ENCODE measurements around the gene LTA.
"Not testable (repeated sequence)": the region's sequence is repeated elsewhere in the genome, so short reads cannot be mapped to it uniquely, and the experiment has no call there.

The LTA gene

DNA sequence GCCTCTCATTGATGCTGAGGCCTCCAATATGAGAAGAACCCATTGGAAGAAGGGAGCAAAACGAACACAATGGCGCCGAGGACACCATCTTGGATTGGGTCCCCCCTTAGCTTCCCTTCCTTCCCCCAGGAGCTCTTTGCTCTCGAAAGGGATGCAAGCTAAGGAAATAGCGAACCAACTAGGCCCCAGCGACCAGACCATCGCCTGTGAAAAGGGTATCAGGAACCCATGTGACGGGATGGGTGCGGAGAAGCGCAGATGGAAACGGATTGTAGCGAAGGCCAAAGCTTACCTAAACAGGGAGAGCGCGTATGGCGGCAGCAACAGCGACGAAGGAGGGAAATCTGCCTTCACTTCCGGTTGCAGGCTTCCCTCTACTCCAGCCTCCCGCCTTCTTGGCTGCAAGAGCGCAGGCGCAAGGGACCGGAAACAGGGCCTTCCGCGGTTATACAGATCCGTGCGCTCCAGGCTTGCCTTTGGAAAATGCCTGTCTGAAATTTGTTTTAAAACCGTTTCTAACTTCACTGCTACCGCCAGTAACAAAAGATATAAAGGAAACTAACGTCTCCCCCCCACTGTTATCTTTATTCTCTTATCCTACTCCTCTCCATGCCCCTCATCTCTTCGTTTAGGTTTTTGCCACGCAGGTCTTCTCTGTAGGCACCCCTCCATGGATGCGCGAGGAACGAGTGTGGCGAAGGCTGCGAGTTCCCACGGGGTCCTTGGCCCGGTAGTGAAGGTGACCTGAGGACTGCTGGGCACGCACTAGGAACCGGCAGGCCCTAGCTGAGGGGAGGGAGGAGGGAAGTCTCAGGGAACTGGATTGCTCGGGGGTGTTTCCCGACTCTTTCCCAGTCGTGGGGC lies 30.2 kb upstream of the LTA start, which contains the start of gene DDX39B:
DDX39B (minus strand) TSS at position 346 of the 864 bp plus-strand sequence. CDS start 1,471 bp downstream, outside the sequence.
- DNase-seq (ENCODE audit: low read depth in 2 of 2) = peak; percentile 89 to 91

DNA sequence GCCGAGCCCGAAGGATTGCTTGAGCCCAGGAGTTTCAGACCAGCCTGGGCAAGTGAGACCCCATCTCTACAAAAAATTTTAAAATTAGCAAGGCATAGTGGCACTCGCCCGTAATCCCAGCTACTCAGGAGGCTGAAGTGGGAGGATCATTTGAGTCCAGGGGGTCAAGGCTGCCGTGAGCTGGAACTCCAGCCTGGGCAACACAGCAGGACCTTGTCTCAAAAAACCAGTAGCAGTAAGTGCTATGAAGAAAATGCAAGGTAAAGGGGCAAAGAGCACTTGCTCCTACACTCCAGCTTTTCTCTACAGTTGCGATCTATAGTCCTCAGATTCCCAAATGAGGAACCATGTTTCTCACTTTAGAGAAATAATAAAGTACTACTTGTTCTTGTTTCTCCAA lies 28.4 kb upstream of the LTA start:
- DNase-seq (ENCODE audit: low read depth in 2 of 2) = no peak

GRCh38 chr6:31544676-31545075 lies 27.4 kb upstream of the LTA start:
- DNase-seq (ENCODE audit: low read depth in 2 of 2) = no peak

DNA sequence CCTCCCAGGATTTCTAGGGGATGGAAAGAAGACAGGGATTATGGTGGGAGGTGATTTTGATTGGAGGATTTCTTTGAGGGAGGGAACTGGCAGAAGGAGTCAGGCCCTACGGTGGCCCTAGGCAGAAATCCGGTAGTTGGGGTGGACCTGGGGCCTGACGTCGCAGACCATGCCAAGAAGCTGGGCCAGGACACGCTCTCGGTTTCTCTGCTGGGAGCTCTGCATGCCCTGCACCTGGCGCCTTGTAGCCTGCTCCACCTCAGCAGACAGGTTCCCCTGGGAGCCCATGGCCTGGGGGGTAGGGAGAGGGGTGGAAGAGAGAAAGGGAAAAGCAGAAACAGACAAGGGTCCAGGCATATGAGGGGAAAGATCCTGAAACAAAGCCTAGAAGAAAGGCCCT lies 26.8 kb upstream of the LTA start:
- no peak for DNase-seq (ENCODE audit: low read depth in 2 of 2)

DNA sequence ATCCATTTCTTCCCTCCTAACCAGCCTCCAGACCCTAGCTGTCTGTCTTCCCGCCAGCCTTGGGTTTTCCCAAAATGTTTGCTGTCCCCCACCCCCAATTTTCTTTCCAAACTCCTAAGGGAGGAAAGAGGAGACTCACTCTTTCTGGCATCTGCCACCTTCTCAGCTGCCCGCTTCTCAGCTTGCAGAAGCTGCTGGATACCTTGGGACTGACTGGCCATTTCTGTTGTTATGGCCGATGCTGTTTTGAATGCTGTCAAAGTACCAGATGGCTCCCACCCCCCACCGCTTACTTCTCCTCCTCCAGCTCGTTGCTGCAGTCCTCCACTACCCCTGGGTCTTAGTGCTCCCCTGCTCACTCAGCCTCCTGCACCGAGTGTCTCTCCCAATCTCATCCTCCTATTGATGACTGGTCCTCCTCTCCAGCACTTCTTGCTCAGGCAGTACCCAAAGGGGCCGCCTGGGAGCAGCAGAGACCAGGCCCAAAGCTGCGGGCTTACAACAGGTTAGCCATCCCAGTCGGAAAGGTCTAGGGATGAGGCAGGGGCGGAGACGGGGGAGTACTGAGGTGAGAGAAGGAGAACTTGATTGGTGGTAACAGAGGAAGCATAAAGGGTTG lies 25.6 kb upstream of the LTA start, which contains the start of gene ATP6V1G2:
ATP6V1G2 (minus strand) TSS at position 270 of the 619 bp plus-strand sequence; CDS start at position 221, 49 bp downstream.
- DNase-seq (ENCODE audit: low read depth in 2 of 2) = peak; percentile 83 to 88

- DNase-seq (ENCODE audit: low read depth in 2 of 2) = peak; percentile 89 to 90
Observed at GRCh38 chr6:31546958-31547726, 24.9 kb upstream of the LTA start, which contains the start of gene NFKBIL1. NFKBIL1 (plus strand) TSS chr6:31547608; CDS start chr6:31547695, 87 bp downstream.

DNA sequence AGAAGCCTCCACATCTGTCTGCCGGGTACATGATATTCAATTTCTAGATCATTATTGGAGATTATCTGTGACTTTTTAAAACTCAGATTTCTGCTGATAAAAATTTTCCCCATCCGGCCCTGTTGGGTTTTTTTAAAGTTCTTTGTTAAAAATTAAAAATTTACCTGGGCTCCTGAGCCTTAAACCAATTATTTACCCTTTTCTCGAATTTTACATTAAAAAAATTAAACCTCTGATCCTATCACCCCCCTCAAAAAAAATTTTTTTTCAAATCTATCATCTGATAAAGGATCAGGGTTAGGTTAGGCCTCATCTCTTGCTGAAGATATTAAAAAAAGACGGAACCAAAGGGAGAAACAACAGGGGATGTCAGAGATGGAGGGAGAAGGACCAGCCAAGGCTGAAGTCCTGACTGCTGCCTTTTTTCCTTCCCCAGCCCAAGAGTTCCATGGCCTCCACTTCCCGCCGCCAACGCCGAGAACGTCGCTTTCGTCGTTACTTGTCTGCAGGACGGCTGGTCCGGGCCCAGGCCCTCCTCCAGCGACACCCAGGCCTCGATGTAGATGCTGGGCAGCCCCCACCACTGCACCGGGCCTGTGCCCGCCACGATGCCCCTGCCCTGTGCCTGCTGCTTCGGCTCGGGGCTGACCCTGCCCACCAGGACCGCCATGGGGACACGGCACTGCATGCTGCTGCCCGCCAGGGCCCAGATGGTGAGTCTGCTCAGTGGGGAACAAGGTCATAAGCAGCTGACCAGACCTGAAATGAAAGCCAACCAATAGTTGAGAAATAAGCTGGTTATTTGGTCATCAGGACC lies 24.2 kb upstream of the LTA start:
- no peak for DNase-seq (ENCODE audit: low read depth in 2 of 2)

GRCh38 chr6:31548544-31548873 lies 23.6 kb upstream of the LTA start:
- no peak for DNase-seq (ENCODE audit: low read depth in 2 of 2)

DNA sequence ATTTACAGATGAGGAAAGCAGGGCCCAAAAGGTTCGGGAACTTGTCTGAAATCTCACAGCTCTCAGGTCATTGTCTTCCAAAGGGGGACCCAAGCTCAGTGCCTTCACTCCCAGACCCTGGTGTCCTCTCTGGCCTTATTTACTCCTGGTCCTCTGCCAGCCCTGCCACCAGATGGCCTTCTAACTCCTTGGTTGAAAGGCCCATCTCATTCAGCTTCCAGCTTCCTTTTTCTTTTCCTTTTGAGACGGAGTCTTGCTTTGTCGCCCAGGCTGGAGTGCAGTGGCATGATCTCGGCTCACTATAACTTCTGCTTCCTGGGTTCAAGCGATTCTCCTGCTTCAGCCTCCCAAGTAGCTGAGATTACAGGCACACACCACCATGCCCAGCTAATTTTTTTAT lies 20.7 kb upstream of the LTA start:
- not testable (repeated sequence) for DNase-seq (ENCODE audit: low read depth in 2 of 2)

- no peak for DNase-seq (ENCODE audit: low read depth in 2 of 2)
Observed at GRCh38 chr6:31556307-31556706, 15.8 kb upstream of the LTA start.

DNA sequence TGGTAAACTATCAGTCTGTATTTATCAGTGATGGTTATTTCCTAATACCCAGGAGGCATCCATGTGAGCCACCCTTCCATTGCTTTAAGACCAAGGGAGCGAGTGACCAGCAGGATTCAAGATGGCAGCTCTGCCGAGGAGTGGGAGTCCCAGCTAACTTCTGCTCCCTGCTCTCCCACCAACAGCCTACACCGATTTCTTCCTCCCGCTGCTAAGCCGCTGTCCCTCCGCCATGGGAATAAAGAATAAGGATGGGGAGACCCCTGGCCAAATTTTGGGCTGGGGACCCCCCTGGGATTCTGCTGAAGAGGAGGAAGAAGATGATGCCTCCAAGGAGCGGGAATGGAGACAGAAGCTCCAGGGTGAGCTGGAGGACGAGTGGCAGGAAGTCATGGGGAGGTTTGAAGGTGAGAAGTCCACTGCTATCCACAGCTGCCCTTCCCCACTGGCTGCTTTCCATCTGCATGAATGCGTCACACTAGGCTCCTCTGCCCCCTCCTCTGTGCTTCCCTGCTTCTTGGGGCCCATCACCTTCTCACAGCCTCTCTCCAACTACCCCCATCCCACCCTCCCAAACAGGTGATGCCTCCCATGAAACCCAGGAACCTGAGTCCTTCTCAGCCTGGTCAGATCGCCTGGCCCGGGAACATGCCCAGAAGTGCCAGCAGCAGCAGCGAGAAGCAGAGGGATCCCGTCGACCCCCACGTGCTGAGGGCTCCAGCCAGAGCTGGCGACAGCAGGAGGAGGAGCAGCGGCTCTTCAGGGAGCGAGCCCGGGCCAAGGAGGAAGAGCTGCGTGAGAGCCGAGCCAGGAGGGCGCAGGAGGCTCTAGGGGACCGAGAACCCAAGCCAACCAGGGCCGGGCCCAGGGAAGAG lies 14.4 kb upstream of the LTA start:
- DNase-seq (ENCODE audit: low read depth in 2 of 2) = no peak

GRCh38 chr6:31558318-31558625 lies 13.8 kb upstream of the LTA start:
- no peak for DNase-seq (ENCODE audit: low read depth in 2 of 2)

DNA sequence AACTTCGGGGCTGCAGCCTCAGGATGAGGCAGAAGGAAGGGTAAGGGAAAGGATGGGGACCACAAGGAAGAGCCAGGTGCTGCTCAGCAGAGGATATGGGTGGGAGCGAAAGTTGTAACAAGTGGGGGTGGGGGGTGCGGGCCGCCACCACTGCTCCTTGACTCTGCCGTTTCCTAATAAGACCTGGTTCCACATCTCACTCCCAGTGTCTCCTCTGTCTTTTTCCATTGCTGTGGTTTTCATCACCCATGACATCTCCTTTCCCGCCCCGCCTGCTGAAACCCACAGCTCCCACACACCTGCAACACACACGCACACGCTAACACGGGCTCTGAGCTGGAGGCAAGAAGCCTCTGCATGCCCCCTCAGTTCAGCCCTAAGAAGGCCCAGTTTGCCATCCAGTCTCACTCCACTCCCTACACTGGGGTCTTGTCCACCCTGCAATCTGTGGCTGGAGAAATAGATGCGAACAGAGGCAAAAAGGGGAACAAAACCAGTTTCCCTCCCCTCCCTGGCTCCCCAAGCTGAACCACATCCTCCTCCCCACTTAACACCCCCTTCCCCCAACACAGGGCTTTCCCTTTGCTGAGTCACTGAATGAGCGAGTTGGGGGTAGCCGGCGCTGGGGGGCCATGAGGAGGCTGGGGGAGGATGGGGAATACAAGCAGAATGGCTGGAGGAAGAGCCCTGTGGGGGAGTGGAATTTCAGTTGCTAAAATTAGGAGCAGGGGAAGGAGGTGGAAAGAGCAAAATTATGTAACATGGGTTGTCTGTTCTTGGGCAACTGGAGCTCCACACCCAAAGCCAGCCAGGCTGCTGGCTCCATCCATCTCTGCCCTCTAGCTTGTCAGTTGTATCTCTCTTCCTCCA lies 13.2 kb upstream of the LTA start:
- DNase-seq (ENCODE audit: low read depth in 2 of 2) = peak in 1 of 2 donors; percentile 61

DNA sequence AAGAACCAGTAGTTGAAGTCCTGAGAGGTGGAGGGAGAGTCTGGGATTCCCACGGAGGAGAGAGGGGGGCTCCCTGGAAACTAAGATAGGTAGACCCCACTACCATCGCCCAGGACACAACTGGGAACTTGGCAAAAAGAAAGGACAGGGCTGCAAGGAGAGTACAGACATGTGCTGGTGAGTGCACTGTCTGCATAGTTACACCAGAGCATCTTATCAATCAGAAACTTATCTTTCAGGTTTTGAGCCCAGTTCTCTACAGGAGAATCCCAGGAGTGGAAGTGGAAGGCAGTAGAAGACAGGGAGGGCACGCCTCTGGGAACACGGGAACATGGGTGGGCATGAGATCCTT lies 12.5 kb upstream of the LTA start:
- no peak for DNase-seq (ENCODE audit: low read depth in 2 of 2)

- DNase-seq (ENCODE audit: low read depth in 2 of 2) = peak in 1 of 2 donors; percentile 38
Observed at GRCh38 chr6:31559958-31560696, 12.0 kb upstream of the LTA start.

DNA sequence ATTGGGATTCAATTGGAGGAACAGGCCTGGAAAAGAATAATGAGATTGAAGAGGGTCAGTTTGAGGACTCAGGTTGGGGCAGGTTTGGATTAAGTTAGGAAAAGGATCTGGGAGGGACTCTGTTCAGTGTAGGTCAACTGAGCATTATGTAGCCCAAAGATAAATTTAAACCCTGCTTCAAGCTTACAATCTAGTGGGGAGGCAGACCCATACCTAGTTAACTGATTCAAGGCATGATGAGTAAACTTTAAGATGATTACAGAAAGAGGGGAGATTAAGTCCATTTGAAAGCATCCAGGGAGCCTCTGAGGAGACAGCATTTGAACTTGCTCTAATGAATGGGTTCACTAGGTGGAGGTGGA lies 11.4 kb upstream of the LTA start:
- DNase-seq (ENCODE audit: low read depth in 2 of 2) = no peak

GRCh38 chr6:31567531-31568370 lies 4.3 kb upstream of the LTA start:
- DNase-seq (ENCODE audit: low read depth in 2 of 2) = no peak

DNA sequence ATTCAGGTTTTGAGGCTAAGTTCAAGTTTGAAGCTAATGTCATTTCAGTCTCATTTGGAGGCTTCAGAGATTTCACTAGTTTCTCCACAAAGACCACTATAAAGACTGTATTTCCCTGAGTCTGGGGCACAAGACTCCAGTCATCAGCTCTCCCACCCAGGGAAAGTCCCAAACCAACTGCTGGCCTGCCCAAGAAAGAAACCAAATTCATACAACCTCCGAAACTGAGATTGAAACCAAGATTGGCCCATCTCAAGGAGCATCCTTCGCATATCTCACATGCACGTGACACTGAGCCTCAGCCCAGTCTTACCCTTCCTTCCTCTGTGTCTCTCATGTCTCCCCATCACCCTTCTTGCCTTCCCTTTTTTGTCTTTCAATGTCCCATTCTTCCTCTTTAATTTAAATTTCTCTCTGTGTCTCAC lies 3.5 kb upstream of the LTA start:
- peak in 1 of 2 donors; percentile 69 for DNase-seq (ENCODE audit: low read depth in 2 of 2)

All from stimulated activated CD4-positive, alpha-beta T cell treated with anti-CD3 and anti-CD28 coated beads, Interleukin-15, amount 100 ng/mL, for 48 hours (primary cell).